Measurements from ENCODE around the gene IRF2BPL.

Gene IRF2BPL

DNA sequence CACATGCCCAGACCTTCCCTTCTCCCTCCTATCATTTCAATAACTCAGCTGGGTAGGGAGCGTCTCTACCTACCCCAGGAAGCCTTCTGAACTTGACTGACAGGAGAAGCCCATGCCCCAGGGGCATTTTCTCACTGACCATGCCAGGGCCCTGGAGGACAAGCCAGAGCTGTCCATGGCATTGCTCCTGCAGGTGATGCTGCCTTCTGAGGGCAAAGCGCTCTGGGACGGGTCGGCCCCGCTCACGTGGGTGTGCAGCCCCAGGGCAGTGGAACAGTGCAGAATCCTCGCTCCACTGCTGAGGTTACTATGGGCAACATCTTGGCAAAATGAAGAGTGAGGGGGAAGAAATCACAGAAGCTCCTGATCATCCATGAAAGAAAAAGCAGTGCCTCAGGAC, 41.0 kb upstream of the IRF2BPL start:
- H2BK5ac ChIP-seq (ENCODE audit: low read length) = no peak overlapping the region
- H3K79me2 ChIP-seq (ENCODE audit: control insufficient read depth, insufficient read depth, low read length) = no peaks in the 10 kb centered on the region
- H3K9ac ChIP-seq (ENCODE audit: low read length) = no peak overlapping the region
- no peak overlapping the region for H2AK5ac ChIP-seq (ENCODE audit: low read length)
- no peaks in the 10 kb centered on the region for H3K36me3 ChIP-seq (ENCODE audit: control insufficient read depth, insufficient read depth, low read length)
- H3K18ac ChIP-seq (ENCODE audit: low read length) = no peak overlapping the region
- H2BK120ac ChIP-seq (ENCODE audit: low read depth, low read length) = no peak overlapping the region
- H3K4me2 ChIP-seq (ENCODE audit: low read length) = no peak overlapping the region
- no peaks in the 10 kb centered on the region for H3K79me1 ChIP-seq (ENCODE audit: low read length)
- H3K27ac ChIP-seq (ENCODE audit: low read depth, low read length) = no peak overlapping the region
- no peak overlapping the region for H4K8ac ChIP-seq (ENCODE audit: low read depth, low read length)
- no peak for DNase-seq
- no peak overlapping the region for H4K5ac ChIP-seq (ENCODE audit: low read length)
- no peak overlapping the region for H3K4me3 ChIP-seq (ENCODE audit: low read length)
- no peak overlapping the region for H2BK15ac ChIP-seq (replicated peaks; ENCODE audit: low read depth)
- peak overlapping the region; percentile 10 for H3K56ac ChIP-seq (ENCODE audit: low read length)
- WGBS (ENCODE audit: extremely low coverage, insufficient coverage, low lambda C conversion rate) = no CpG with 5 or more reads among the region's 7 CpGs
- no peak overlapping the region for H3K23ac ChIP-seq (ENCODE audit: low read length)
- H3K4me1 ChIP-seq (ENCODE audit: control insufficient read depth, low read depth, low read length) = peaks cover 5% of the 10 kb centered on the region
- no peaks in the 10 kb centered on the region for H3K27me3 ChIP-seq (ENCODE audit: insufficient read depth, low read length, poor library complexity)
- no peak overlapping the region for H3K4ac ChIP-seq (ENCODE audit: low read depth, low read length)

GRCh38 chr14:77068517-77069200, 40.2 kb upstream of the IRF2BPL start:
- Histone ChIP-seq H2BK120ac (ENCODE audit: low read depth, low read length) (no peak overlapping the region), H3K56ac (ENCODE audit: low read length) (no peak overlapping the region), H3K79me2 (ENCODE audit: control insufficient read depth, insufficient read depth, low read length) (no peaks in the 10 kb centered on the region), H2BK15ac (replicated peaks; ENCODE audit: low read depth) (no peak overlapping the region), H2BK5ac (ENCODE audit: low read length) (no peak overlapping the region), H3K27ac (ENCODE audit: low read depth, low read length) (no peak overlapping the region), H3K27me3 (ENCODE audit: insufficient read depth, low read length, poor library complexity) (no peaks in the 10 kb centered on the region), H3K9ac (ENCODE audit: low read length) (no peak overlapping the region), H2AK5ac (ENCODE audit: low read length) (no peak overlapping the region), H3K4me1 (ENCODE audit: control insufficient read depth, low read depth, low read length) (peaks cover 5% of the 10 kb centered on the region), H3K23ac (ENCODE audit: low read length) (no peak overlapping the region), H3K18ac (ENCODE audit: low read length) (no peak overlapping the region), H3K36me3 (ENCODE audit: control insufficient read depth, insufficient read depth, low read length) (no peaks in the 10 kb centered on the region), H3K4me3 (ENCODE audit: low read length) (no peak overlapping the region), H4K5ac (ENCODE audit: low read length) (no peak overlapping the region), H3K4ac (ENCODE audit: low read depth, low read length) (no peak overlapping the region), H3K4me2 (ENCODE audit: low read length) (no peak overlapping the region), H3K79me1 (ENCODE audit: low read length) (no peaks in the 10 kb centered on the region), H4K8ac (ENCODE audit: low read depth, low read length) (no peak overlapping the region)
- WGBS (ENCODE audit: extremely low coverage, insufficient coverage, low lambda C conversion rate) = no CpG with 5 or more reads among the region's 5 CpGs
- no peak for DNase-seq

DNA sequence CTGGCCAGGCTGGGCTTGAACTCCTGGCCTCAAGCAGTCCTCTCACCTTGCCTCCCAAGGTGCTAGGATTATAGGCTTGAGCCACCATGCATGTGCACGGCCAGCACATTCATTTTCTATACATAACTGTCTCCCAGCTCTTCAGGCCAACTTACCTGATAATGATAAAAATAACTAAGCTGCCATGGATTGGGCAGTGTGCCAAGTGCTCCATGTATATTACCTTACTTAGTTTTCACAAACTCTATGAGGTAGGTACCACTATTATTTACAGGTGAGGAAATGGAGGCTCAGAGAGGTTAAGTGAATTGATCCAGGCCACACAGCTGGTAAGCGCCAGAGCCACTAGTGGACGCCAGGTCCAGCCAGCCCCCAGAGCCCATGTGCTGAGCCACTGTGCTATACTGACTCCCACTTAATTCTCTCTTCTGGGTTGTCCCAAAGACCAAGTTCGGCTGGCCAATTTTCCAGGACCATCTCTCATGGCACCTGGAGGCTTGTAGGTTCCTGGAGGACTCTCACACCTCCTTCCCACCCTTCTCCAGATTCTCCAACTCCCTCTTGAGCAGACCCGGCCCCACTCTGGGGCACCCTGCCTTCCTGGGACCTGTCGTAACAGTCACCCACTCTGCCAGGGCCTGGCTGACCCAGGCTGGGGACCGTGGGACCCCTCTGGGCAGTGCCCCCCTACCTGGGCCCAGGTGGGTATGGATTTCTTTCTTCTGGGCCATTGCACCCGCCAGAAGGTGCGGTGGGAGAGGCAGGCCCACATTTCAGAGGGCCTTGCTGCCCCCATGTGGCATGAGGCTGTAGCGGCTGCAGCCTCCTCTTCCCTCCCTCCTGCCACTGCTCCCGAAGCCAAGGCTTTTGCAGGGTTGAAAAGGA, 39.4 kb upstream of the IRF2BPL start:
- no peak overlapping the region for H3K23ac ChIP-seq (ENCODE audit: low read length)
- no peaks in the 10 kb centered on the region for H3K79me1 ChIP-seq (ENCODE audit: low read length)
- H3K27ac ChIP-seq (ENCODE audit: low read depth, low read length) = no peak overlapping the region
- H3K18ac ChIP-seq (ENCODE audit: low read length) = no peak overlapping the region
- H3K27me3 ChIP-seq (ENCODE audit: insufficient read depth, low read length, poor library complexity) = no peaks in the 10 kb centered on the region
- no peak overlapping the region for H2BK15ac ChIP-seq (replicated peaks; ENCODE audit: low read depth)
- H3K4me3 ChIP-seq (ENCODE audit: low read length) = no peak overlapping the region
- no peak overlapping the region for H3K4ac ChIP-seq (ENCODE audit: low read depth, low read length)
- no peak overlapping the region for H2AK5ac ChIP-seq (ENCODE audit: low read length)
- no peaks in the 10 kb centered on the region for H3K79me2 ChIP-seq (ENCODE audit: control insufficient read depth, insufficient read depth, low read length)
- DNase-seq = peak; percentile 82
- no peak overlapping the region for H2BK5ac ChIP-seq (ENCODE audit: low read length)
- no peak overlapping the region for H3K4me2 ChIP-seq (ENCODE audit: low read length)
- no peak overlapping the region for H2BK120ac ChIP-seq (ENCODE audit: low read depth, low read length)
- no peak overlapping the region for H4K5ac ChIP-seq (ENCODE audit: low read length)
- peak overlapping the region; percentile 44 for H3K56ac ChIP-seq (ENCODE audit: low read length)
- no CpG with 5 or more reads among the region's 11 CpGs for WGBS (ENCODE audit: extremely low coverage, insufficient coverage, low lambda C conversion rate)
- H4K8ac ChIP-seq (ENCODE audit: low read depth, low read length) = no peak overlapping the region
- no peaks in the 10 kb centered on the region for H3K36me3 ChIP-seq (ENCODE audit: control insufficient read depth, insufficient read depth, low read length)
- H3K4me1 ChIP-seq (ENCODE audit: control insufficient read depth, low read depth, low read length) = peaks cover 5% of the 10 kb centered on the region
- H3K9ac ChIP-seq (ENCODE audit: low read length) = no peak overlapping the region

GRCh38 chr14:77066578-77067172, 38.2 kb upstream of the IRF2BPL start:
- DNase-seq = no peak
- Histone ChIP-seq H4K5ac (ENCODE audit: low read length) (no peak overlapping the region), H3K4me2 (ENCODE audit: low read length) (no peak overlapping the region), H3K36me3 (ENCODE audit: control insufficient read depth, insufficient read depth, low read length) (no peaks in the 10 kb centered on the region), H3K79me2 (ENCODE audit: control insufficient read depth, insufficient read depth, low read length) (no peaks in the 10 kb centered on the region), H3K4ac (ENCODE audit: low read depth, low read length) (no peak overlapping the region), H4K8ac (ENCODE audit: low read depth, low read length) (no peak overlapping the region), H3K79me1 (ENCODE audit: low read length) (no peaks in the 10 kb centered on the region), H2BK120ac (ENCODE audit: low read depth, low read length) (no peak overlapping the region), H3K23ac (ENCODE audit: low read length) (no peak overlapping the region), H2AK5ac (ENCODE audit: low read length) (no peak overlapping the region), H3K4me3 (ENCODE audit: low read length) (no peak overlapping the region), H3K56ac (ENCODE audit: low read length) (peak overlapping the region; percentile 28), H3K27me3 (ENCODE audit: insufficient read depth, low read length, poor library complexity) (no peaks in the 10 kb centered on the region), H3K18ac (ENCODE audit: low read length) (no peak overlapping the region), H3K4me1 (ENCODE audit: control insufficient read depth, low read depth, low read length) (peaks cover 2% of the 10 kb centered on the region), H2BK5ac (ENCODE audit: low read length) (no peak overlapping the region), H2BK15ac (replicated peaks; ENCODE audit: low read depth) (no peak overlapping the region), H3K27ac (ENCODE audit: low read depth, low read length) (no peak overlapping the region), H3K9ac (ENCODE audit: low read length) (no peak overlapping the region)
- WGBS (ENCODE audit: extremely low coverage, insufficient coverage, low lambda C conversion rate) = no CpG with 5 or more reads among the region's 10 CpGs

GRCh38 chr14:77065851-77066577, 37.5 kb upstream of the IRF2BPL start:
- Histone ChIP-seq H2AK5ac (ENCODE audit: low read length) (no peak overlapping the region), H3K27me3 (ENCODE audit: insufficient read depth, low read length, poor library complexity) (no peaks in the 10 kb centered on the region), H3K56ac (ENCODE audit: low read length) (no peak overlapping the region), H3K4me1 (ENCODE audit: control insufficient read depth, low read depth, low read length) (peaks cover 2% of the 10 kb centered on the region), H4K8ac (ENCODE audit: low read depth, low read length) (no peak overlapping the region), H3K18ac (ENCODE audit: low read length) (no peak overlapping the region), H2BK5ac (ENCODE audit: low read length) (no peak overlapping the region), H3K79me1 (ENCODE audit: low read length) (no peaks in the 10 kb centered on the region), H3K9ac (ENCODE audit: low read length) (no peak overlapping the region), H3K4me3 (ENCODE audit: low read length) (no peak overlapping the region), H3K36me3 (ENCODE audit: control insufficient read depth, insufficient read depth, low read length) (no peaks in the 10 kb centered on the region), H2BK120ac (ENCODE audit: low read depth, low read length) (no peak overlapping the region), H3K27ac (ENCODE audit: low read depth, low read length) (no peak overlapping the region), H3K79me2 (ENCODE audit: control insufficient read depth, insufficient read depth, low read length) (no peaks in the 10 kb centered on the region), H4K5ac (ENCODE audit: low read length) (no peak overlapping the region), H2BK15ac (replicated peaks; ENCODE audit: low read depth) (no peak overlapping the region), H3K23ac (ENCODE audit: low read length) (no peak overlapping the region), H3K4ac (ENCODE audit: low read depth, low read length) (no peak overlapping the region), H3K4me2 (ENCODE audit: low read length) (no peak overlapping the region)
- WGBS (ENCODE audit: extremely low coverage, insufficient coverage, low lambda C conversion rate) = no CpG with 5 or more reads among the region's 6 CpGs
- DNase-seq = no peak

Data from mesendoderm (in vitro differentiated cells).